Measurements from ENCODE around the gene LYPD6. TPM values are rescaled to one million over a fixed set of nuclear protein-coding genes. Genes with fewer than 3 reads are reported as not detected.
A peak's percentile ranks its signal among the peaks of the same experiment; 100 is the strongest.

LYPD6 gene
- total RNA-seq, 1 donor from 2014 or later: 16.4 TPM

GRCh38 chr2:149418065-149418464, 87.7 kb downstream of the LYPD6 start:
- TF ChIP-seq CTCF (conservative IDR thresholded peaks at IDR 0.05): no peak
- no peak for DNase-seq (ENCODE audit: extremely low spot score, unreplicated experiment)
- H3K27ac Mint-ChIP-seq: peak overlapping the region; percentile 40
- peaks cover 9% of the 10 kb centered on the region for H3K36me3 Mint-ChIP-seq
- no peak overlapping the region for H3K4me3 Mint-ChIP-seq
- H3K4me1 Mint-ChIP-seq (ENCODE audit: unreplicated experiment): peaks cover 42% of the 10 kb centered on the region
- H3K9me3 Mint-ChIP-seq: no peaks in the 10 kb centered on the region
- no peaks in the 10 kb centered on the region for H3K27me3 Mint-ChIP-seq

- Mint-ChIP-seq H3K4me1 (ENCODE audit: unreplicated experiment) (peaks cover 38% of the 10 kb centered on the region), H3K36me3 (peaks cover 15% of the 10 kb centered on the region), H3K27me3 (no peaks in the 10 kb centered on the region), H3K9me3 (no peaks in the 10 kb centered on the region), H3K27ac (peak overlapping the region; percentile 84), H3K4me3 (peak overlapping the region; percentile 23)
- TF ChIP-seq CTCF (conservative IDR thresholded peaks at IDR 0.05): no peak
- no peak for DNase-seq (ENCODE audit: extremely low spot score, unreplicated experiment)
Measured at GRCh38 chr2:149420053-149420963, 89.9 kb downstream of the LYPD6 start.

- Mint-ChIP-seq H3K27me3 (no peaks in the 10 kb centered on the region), H3K9me3 (no peaks in the 10 kb centered on the region), H3K4me3 (no peak overlapping the region), H3K36me3 (peaks cover 15% of the 10 kb centered on the region), H3K4me1 (ENCODE audit: unreplicated experiment) (peaks cover 45% of the 10 kb centered on the region), H3K27ac (peak overlapping the region; percentile 85)
- no peak for TF ChIP-seq CTCF (conservative IDR thresholded peaks at IDR 0.05)
- DNase-seq (ENCODE audit: extremely low spot score, unreplicated experiment): no peak
Measured at GRCh38 chr2:149421791-149422190, 91.4 kb downstream of the LYPD6 start.

- Mint-ChIP-seq H3K27me3 (no peaks in the 10 kb centered on the region), H3K36me3 (peaks cover 14% of the 10 kb centered on the region), H3K9me3 (no peaks in the 10 kb centered on the region), H3K4me1 (ENCODE audit: unreplicated experiment) (peaks cover 47% of the 10 kb centered on the region), H3K27ac (peak overlapping the region; percentile 85), H3K4me3 (peak overlapping the region; percentile 1)
- DNase-seq (ENCODE audit: extremely low spot score, unreplicated experiment): no peak
- no peak for TF ChIP-seq CTCF (conservative IDR thresholded peaks at IDR 0.05)
Measured at GRCh38 chr2:149422337-149422990, 92.1 kb downstream of the LYPD6 start.

- Mint-ChIP-seq H3K9me3 (no peaks in the 10 kb centered on the region), H3K27me3 (no peaks in the 10 kb centered on the region), H3K36me3 (peaks cover 18% of the 10 kb centered on the region), H3K4me1 (ENCODE audit: unreplicated experiment) (peaks cover 46% of the 10 kb centered on the region), H3K4me3 (no peak overlapping the region), H3K27ac (peak overlapping the region; percentile 85)
- DNase-seq (ENCODE audit: extremely low spot score, unreplicated experiment): no peak
- TF ChIP-seq CTCF (conservative IDR thresholded peaks at IDR 0.05): no peak
Measured at GRCh38 chr2:149422991-149423338, 92.6 kb downstream of the LYPD6 start.

Measured in type B pancreatic cell (in vitro differentiated cells).